SK-N-SH treated with all-trans-retinoic acid at 6 μM for 48 hours (cell line): Measurements from ENCODE around the gene SNX13.

ENCODE experiments used
- PPARA ChIP-seq: fragments of 250-450 bp; sonication (Bioruptor Pico); IDR thresholded peaks from 2 replicates; pipeline ENCODE4 v1.5.0; 2020; ENCODE audit warnings: mild to moderate bottlenecking, borderline replicate concordance
- RARB ChIP-seq: fragments of 250-450 bp; sonication (Bioruptor Pico); IDR thresholded peaks from 2 replicates; pipeline ENCODE4 v1.8.0; 2021; ENCODE audit warnings: mild to moderate bottlenecking, moderate library complexity
- TCF4 ChIP-seq: fragments of 250-450 bp; sonication (Bioruptor Pico); IDR thresholded peaks from 2 replicates; pipeline ENCODE4 v1.8.0; 2021; ENCODE audit warnings: mild to moderate bottlenecking, moderate library complexity, borderline replicate concordance

GRCh38 chr7:17770710-17771375 is 169.5 kb downstream of the SNX13 start:
- no peak for TF ChIP-seq TCF4
- TF ChIP-seq RARB: no peak
- TF ChIP-seq PPARA (CRISPR knock-in tag): no peak
